HG03521 (cell line): ENCODE measurements around the gene EXOSC2.

Experiments
- ATAC-seq: cut with Tn5 transposase; IDR thresholded peaks from one replicate; pipeline ENCODE4 v1.9.1; 2021; ENCODE audit warnings: mild to moderate bottlenecking, moderate library complexity; ENCODE audit not compliant: unreplicated experiment

EXOSC2 gene, protein sequence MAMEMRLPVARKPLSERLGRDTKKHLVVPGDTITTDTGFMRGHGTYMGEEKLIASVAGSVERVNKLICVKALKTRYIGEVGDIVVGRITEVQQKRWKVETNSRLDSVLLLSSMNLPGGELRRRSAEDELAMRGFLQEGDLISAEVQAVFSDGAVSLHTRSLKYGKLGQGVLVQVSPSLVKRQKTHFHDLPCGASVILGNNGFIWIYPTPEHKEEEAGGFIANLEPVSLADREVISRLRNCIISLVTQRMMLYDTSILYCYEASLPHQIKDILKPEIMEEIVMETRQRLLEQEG

DNA sequence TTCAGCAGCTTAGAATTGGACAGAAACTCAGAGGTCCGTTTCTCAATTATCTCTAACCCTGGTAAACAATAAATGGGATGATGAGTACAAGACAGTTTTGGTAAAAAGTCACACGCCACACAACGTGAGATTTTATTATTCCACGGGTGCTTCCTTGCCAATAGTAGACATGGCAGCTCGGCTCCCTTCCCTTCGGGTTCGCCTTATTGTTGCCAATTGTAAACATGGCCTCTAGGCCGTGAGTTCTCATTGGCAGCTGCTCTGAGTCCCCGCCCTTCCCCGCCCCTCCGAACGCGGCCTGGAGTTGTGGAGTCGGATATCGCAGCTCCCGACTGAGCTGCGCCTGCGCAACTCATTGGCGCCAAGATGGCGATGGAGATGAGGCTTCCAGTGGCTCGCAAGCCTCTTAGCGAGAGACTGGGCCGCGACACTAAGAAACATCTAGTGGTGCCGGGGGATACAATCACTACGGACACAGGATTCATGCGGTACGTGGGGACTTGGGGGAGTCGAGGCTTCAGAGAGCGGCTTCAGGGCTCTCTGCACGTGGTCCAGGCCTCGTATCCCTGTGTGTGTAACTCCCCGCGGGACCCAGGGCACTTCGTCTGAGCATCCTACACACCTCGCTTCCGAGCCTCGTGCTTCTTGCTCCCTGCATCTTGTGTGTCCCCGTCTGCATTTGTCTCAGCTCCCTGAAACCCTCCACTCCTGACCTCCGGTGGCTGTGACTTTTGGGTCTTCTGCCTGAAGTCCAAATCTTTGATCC is at the start of gene EXOSC2:
TSS of gene EXOSC2 (plus strand) at position 355 of the 766 bp plus-strand sequence. CDS start at position 367, 12 bp downstream.
- ATAC-seq, result peak; percentile 96

DNA sequence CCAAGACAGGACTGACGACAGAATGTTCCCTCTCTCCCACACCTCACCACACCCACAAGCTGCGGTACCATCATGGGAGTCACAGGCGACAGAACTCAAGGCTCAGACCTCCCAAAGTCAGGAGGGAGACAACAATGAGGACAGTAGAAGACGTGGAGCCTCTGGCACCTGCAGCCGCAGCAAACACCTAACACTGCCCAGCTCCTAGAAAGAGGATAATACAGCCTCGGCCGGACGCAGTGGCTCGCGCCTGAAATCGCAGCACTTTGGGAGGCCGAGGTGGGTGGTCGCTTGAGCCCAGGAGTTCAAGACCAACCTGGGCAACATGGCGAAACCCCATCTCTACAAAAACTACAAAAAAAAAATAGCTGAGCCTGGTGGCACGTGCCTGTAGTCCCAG is 42.4 kb upstream of the EXOSC2 start:
- ATAC-seq, result no peak

DNA sequence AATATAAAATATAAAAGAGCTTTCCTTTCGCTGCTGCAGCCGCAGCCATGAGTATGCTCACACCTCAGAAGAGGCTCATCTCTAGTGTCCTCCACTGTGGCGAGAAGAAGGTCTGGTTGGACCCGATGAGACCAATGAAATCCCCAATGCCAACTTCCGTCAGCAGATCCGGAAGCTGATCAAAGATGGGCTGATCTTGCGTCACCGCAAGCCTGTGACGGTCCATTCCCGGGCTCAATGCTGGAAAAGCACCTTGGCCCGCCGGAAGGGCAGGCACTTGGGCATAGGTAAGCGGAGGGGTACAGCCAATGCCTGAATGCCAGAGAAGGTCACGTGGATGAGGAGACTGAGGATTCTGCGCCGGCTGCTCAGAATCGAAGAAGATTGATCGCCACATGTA is 41.8 kb upstream of the EXOSC2 start:
- no peak for ATAC-seq

DNA sequence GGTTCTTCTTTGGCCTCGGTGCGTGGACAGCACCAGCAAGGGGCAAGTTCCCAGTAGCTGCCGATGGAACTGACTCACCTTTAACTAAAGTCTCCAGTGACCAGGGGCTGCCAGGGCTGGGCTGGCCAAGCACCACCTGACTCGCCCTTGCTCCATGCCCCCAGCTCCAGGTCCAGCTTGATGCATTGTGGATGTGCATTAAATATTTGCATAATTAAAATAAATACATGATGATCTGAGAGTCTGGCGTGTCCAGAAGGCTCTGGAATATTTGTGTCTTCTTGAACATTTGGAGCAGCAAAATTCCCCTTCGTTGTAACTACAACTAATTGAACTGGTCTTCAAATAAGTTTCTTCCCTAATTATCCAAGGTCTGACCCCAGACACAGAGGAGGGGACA is 38.7 kb upstream of the EXOSC2 start:
- ATAC-seq, result no peak

DNA sequence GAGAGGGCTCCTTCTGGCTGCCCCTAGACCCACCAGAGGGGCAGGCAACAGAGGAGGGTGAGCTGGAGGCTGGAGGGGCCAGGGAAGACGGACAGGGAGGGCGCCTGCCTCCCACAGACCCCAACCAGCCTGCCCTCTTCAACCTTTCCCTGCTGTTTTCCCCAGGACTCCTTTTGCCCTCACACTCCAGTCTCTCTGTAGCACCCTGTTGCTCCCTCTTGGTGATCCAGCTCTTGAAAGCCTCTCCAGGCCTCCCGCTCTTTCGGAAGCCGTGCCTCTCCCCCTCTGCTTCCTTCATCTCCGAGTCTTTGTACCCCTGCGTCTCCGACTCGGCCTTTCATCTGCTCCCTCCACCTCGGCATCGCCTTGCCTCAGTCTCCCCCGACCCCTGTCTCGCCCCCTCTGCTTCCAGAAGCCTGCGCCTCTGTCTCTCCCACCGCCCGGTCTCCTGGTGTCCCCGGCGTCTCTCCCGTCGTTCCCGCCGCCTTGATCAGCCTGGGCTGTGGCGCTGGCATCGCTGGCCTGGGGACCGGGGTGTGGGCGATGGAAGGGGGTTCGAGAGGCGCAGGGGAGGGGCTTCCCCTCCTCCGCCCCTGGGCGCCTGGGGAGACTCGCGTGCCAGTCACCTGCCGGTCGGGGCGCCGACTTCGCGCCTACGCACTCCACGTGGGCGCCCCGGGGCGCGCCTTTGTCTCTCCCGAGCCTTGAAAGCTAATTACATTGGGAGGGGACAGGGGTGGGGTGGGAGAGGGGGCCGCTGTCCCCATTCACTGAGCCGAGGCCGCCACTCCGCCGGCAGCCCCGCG is 34.5 kb upstream of the EXOSC2 start:
- ATAC-seq, result no peak

DNA sequence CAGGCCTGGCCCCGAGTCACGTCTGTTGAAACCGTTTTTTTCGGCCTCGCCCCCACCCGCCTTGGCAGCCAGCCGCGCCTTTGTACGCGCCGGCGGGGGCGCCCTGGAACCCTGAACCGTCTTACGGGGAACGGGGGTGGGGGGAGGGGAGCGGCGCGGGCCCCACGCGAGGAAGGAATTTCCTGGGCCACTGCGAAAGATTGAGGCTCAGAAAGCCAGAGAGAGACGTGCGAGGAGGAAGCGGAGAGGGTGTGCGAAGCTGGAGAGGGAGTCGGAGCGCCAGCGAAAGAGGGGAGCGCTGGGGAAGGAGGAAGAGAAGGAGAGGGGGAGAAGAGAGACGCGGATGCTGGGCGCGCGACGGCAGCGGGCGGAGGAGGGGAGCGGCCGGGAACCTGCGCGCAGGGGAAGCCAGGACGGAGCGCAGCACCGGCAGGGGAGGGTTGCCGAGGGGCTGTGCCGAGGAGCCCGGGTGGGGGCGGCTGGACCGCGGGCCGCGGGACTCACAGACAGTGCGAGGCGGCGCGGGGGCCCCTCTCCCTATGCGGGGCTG is 33.8 kb upstream of the EXOSC2 start:
- no peak for ATAC-seq

DNA sequence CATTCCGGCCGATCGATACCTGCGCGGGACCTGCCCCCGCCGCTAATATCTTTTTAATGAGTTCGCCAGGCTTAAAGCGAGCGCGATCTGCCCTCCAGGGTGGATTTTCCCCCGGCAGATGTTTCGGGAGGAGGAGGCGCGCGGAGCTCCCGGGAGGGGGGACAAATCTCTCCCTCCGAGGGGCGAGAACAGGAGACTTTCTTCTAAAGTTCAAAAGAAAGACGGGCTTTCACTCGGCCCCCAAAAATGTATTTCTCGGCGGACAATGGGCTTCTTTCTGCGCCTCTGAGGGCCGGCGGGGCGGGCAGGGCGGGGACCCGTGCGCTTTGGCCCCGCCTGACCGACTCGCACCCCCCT is 33.3 kb upstream of the EXOSC2 start:
- no peak for ATAC-seq

DNA sequence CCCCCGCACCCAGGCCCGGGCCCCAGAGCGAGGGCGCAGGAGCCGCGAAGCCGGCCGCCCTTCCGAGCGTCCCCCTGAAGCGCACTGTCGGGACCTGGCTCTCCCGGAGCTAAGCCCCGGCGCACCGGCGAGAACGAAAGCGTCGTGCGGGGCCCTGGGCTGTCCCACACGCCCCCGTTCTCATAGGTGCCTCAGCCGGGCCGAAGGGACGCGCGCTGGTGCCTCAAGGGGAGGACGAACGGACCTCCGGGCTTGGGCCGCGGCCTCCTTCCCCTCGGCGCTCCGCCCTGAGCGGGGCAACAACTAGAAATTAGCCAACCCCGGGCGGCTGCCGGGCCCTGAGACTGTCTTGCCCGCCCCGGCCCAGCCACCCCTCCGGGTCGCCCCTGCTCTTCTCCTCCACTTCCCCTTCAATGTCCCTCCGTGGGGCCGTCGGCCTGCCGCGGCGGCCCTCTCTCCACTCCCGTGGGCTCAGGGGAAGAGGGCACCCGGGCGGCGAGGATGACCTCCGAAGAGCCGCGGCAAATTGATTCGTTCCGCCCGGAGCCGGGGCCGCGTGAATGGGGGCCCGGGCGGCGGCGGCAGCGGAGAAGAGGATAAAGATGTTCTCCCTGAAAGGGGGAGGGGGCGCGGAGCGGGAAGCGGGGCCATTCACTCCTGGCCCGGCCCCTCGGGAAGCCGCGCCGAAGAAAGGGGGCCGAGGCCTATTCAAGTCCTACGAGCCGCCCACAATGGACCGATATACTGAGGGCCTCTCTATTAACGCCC is 32.7 kb upstream of the EXOSC2 start:
- no peak for ATAC-seq

DNA sequence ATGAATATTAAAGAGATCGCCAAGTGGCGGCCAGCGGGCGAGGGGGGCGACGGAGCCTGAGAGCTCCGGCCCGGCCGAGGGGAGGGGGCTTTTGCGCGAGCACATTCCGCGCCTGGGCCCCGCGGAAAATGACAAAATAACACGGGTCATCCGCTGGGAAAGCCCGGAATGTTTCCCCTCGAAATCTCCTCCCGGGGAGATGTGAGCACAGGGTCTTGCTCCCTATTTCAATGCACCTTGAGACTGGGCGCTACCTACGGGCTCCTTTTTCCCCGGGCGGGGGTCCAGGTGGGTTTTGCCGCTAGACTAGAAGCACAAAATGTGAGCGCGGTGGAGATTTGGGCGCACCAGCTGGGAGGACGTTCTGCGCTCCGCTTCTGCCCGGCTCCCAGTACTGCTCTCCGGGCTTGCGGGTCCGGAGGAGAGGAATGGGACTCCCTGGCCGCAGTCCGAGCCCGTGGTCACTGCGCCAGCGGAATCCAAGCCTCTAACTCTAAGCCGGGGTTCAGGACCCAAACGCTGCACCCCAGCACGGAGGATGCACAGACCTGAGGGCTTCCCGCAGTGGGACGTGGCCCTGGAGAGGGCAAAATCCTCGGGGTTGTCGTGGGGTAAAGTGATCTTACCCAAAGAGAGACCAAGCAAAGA is 32.0 kb upstream of the EXOSC2 start:
- ATAC-seq, result no peak

DNA sequence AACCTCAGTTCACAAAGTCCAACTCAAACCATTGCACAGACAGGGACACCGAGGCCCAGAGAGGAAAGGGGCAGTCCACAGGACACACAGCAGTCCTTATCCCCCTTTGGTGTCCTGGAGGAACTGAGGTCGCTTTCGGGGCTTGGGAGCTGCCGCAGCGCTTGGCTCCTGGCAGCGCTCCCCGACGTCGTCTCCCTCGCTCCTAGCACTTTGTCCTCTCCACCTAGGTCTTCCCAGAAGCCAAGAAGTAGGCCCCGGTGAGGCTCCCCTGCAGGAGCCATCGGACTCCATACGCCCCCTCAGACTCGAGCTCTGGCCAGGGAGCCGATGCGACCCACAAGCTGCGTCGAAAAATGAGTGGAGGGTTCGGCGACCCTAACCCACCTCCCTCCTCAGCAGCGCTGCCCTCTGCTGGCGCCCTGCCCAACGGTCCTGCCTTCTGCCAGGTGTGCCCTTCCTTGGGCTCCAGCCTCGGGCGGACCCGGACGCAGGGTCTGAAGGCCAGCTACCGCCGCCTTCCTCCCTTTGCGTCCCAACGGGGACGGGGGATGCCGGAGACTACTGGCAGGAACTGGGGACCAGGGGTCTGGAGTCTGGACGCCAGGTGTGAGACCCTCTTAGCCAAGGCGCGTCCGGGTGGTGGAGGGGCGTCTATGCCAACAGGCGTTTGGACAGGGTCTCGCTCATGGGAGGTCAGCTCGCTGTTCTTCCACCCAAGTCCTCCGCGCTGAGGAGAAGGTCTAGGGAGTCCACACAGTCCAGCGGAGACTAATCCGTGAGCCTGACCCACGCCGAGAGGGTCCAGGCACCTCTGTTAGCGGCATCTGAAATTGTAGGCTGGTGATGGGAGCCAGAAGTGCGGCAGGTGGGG is 31.2 kb upstream of the EXOSC2 start:
- ATAC-seq, result no peak

DNA sequence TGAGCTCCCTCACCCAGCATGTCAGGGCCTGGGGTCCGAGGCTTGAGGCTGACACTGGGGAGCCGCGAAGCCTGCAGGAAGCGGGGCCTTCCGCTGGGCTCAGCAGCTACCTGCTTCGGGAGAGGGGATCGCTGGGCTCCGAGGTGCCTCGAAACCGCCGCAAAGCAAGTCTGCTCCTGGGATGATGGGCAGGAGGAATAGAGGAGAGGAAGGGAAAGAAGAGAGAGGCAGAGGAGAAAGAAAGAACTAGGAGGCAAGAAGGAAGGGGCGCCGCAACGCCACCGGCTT is 30.7 kb upstream of the EXOSC2 start:
- no peak for ATAC-seq

DNA sequence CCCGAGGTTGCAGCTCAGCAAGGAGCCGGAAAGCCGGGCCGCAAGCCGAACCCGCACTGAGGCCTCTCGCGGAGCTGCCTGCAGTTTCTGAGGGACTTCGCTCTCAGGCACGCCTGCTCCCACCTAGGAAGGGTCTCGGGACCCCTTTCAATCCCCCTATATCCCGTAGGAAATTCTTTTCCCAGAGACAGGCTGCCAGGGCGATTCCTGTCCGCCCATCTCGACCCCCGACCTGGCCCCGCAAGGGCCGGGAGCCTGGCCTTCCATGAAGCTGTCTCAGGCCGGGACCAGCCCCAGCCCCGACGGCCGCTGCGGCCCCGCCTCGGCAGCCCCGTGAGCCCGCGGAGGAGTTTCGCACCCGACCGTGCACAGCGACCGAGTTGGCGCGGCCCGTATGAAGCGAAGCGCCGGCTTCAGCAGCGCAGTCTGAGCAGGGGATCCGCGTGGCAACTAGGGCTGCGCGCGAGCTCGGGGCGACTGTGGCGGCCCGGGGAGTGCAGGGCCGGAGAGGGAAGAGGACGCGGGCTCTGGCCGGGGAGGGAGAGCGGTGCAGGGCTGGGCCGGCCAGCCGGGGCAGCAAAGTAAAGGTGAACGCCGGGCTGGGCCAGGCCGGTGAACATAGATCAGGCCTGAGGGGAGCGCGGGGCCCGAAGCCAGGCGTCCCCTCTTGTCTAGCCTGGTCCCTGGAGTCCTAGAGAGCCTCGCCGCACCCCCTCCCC is 30.2 kb upstream of the EXOSC2 start:
- no peak for ATAC-seq

DNA sequence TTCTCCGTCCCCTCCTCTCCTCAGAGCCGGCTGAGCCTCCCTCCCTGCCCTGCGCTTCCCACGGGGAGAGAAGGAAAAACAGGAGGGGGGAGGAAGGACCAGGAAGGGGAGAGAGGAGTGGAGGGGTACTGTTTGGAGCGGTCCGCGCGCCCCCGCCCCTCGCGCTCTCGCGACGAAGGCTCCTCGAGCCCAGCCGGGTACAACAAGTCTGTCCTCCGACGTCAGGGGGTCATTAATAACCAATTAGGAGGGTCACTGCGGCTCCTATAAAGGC is 29.7 kb upstream of the EXOSC2 start:
- no peak for ATAC-seq

DNA sequence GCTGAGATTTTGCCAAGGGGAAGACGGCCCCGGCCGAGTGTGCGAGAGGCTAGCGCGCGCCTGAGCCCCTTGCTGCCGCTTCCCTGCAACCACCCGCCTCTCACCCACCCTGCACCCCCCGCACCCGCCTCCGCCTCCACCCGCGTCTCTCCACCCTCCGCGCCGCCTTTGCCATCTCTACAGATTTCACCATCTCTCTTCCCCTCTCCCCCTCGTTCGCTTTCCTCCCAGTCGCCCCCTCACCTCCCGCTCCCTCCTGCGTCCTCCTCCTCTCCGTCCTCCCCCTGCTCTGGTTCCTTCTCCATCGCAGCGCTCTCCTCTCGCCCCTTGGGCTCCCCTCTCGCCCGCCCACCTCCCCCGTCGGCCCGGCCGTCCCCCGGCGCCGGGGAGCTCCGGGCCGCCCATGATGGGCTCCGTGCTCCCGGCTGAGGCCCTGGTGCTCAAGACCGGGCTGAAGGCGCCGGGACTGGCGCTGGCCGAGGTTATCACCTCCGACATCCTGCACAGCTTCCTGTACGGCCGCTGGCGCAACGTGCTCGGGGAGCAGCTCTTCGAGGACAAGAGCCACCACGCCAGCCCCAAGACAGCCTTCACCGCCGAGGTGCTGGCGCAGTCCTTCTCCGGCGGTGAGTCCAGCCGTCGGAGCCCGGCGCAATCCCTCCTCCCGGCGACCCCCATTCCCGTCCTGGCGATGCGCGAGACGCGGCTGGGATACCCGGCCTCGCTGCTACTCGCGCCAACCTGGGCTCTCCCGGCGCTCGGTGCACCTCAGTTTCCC is 29.1 kb upstream of the EXOSC2 start, which contains the start of gene PRDM12:
TSS of gene PRDM12 (plus strand) at position 344 of the 778 bp plus-strand sequence. CDS start at position 404, 60 bp downstream.
- no peak for ATAC-seq

DNA sequence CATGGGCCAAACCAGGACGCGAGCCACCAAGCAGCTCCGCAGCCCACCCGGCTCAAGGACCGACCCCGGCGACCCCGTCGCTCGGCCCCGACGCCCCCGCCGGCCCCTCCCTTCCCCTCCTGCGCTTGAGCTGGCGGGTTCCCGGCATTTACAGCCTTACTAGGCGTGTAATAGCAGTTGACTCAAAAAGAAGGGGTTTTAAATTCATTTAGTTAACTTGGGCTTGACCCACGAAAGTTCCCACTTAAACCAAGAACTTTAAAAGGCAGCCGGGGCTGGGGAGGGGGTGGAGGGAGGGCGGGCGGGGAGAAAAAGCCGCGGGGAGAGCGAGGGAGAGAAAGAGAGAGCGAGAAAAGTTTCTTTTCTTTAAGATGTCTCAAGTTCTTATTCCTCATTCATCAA is 28.6 kb upstream of the EXOSC2 start:
- no peak for ATAC-seq

DNA sequence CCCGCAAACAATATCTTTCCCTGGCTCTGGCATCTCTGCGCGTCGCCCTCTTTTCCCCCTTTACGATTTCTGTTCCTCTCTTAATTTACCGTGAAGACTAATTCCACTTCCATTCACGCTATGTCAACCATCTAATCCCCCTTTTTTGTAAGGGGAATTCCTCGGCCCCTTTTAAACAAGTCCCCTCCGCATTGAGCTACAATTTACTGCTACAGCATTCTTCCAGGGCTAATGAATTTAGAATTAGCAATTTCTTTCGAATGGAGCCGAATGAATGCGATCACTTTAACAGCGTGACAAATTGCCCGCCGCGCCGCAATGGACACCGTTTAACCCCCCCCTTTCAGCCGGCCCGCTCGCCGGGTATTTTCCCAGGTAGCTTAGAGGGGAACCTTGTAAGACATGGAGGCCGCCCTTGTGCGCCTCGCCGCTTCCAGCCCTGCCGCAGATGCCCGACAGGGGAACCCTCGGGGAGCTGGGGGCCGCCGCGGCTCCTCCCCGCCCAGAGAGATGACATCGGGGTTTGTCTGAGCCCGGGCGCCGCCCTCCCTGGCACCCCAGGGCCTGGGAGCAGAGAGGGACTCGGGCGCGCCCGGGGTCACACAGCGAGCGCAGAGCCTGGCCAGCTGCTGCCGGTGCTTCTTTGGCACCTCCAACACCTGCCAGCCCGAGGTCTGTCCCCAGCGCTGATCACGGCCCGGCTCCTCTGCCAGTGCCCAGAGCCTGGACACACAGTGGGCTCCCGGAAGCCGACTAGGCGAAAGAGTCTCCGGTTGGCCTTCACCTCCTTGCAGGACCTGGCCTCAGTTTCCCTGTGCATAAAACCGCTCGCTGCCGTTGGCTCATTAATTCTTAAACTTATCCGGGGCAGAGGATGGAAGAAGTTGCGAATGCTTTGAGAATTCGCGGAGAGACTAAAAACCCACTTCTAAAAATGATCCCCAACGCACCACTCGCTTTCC is 27.9 kb upstream of the EXOSC2 start:
- no peak for ATAC-seq
